ENCODE measurements around the gene GSE1.

DNA sequence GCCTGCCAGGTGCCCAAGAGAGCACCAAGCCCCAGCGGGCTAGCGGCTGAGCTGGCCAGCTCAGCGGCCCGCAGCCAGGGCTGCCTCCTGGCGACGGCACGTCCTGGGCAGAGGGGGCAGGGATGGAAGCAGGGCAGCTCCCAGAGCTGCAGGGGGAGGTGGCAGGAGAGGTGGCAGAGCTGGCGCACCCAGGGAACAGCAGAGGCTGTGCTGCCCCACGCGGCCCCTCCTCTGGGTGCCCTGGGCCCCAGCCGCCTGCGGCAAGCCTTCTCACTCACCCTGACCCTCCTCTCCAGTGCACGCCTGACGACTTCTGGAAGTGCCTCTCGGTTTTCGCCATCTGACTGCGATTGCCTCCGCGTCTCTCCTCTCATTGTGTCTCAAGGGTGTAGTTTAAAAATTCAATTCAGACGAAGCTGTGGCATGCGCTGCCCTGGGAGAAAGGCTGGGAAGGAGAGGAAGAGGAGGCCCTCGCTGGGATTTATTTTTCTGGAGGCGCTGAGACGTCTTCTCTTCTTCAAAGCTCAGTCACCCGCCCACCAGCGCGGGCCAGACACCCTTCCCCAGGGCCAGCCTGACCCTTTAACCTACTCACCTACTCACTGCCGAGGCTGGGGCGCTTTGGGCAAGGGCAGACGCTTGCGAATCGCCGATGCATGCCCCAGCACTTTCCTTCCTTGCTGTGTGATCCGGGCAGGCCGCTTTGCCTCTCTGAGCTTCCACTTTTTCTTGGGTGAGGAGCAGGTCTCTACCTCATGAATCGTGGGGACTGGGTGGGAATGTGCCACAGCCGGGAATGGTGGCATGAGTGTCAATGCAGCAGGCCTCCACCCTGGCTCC is 24.9 kb downstream of the GSE1 start:
- TF ChIP-seq, protein P1, sequence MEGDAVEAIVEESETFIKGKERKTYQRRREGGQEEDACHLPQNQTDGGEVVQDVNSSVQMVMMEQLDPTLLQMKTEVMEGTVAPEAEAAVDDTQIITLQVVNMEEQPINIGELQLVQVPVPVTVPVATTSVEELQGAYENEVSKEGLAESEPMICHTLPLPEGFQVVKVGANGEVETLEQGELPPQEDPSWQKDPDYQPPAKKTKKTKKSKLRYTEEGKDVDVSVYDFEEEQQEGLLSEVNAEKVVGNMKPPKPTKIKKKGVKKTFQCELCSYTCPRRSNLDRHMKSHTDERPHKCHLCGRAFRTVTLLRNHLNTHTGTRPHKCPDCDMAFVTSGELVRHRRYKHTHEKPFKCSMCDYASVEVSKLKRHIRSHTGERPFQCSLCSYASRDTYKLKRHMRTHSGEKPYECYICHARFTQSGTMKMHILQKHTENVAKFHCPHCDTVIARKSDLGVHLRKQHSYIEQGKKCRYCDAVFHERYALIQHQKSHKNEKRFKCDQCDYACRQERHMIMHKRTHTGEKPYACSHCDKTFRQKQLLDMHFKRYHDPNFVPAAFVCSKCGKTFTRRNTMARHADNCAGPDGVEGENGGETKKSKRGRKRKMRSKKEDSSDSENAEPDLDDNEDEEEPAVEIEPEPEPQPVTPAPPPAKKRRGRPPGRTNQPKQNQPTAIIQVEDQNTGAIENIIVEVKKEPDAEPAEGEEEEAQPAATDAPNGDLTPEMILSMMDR (IDR thresholded peaks at IDR 0.05; ENCODE audit: low read depth, low read length, poor library complexity, severe bottlenecking), result no peak
- TF ChIP-seq EZH2phosphoT487 (IDR thresholded peaks at IDR 0.05; ENCODE audit: borderline replicate concordance, low read length), result no peak

Measured in DOHH2 (cell line).